Activated naive CD4-positive, alpha-beta T cell treated with anti-CD3 and anti-CD28 coated beads for 36 hours (primary cell): ENCODE data around the gene NTSR1. TPM values are rescaled to one million over a fixed set of nuclear protein-coding genes. Genes with fewer than 3 reads are reported as not detected.

Experiments used
- CTCF ChIA-PET: fragments of 350-600 bp; sonication (Branson Sonifier 250); formaldehyde crosslinking; loops from one replicate; lab custom pipeline; 2021; ENCODE audit warnings: antibody characterized with exemption; lab: Charles Lee
- DNase-seq: peaks from one replicate; pipeline ENCODE4 v3.0.0-alpha.2; 2020
- H3K27ac Mint-ChIP-seq: one replicate; pipeline ENCODE4 v1.8.0; 2021; ENCODE audit warnings: mild to moderate bottlenecking, mixed read lengths
- H3K27me3 Mint-ChIP-seq: one replicate; pipeline ENCODE4 v1.8.0; 2021; ENCODE audit warnings: low read depth, mixed read lengths
- H3K36me3 Mint-ChIP-seq: one replicate; pipeline ENCODE4 v1.8.0; 2021; ENCODE audit warnings: low read depth, mixed read lengths
- H3K4me1 Mint-ChIP-seq: one replicate; pipeline ENCODE4 v1.8.0; 2021; ENCODE audit warnings: low read depth, mixed read lengths
- H3K4me3 Mint-ChIP-seq: one replicate; pipeline ENCODE4 v1.8.0; 2021; ENCODE audit warnings: mild to moderate bottlenecking, moderate library complexity, mixed read lengths
- H3K9me3 Mint-ChIP-seq: one replicate; pipeline ENCODE4 v1.8.0; 2021; ENCODE audit warnings: mixed read lengths
- intact Hi-C: fragments of 100-400 bp; cut with micrococcal nuclease; formaldehyde crosslinking; loops from one replicate; pipeline ENCODE4 v1.15.1; 2023
- total RNA-seq, 2 experiments: library from RNA; stranded (reverse); gene quantifications; one replicate each; pipeline ENCODE4 v1.2.3, GENCODE V29; 2021

Gene NTSR1
- total RNA-seq, 2 experiments from 2014 or later, result not detected

DNA sequence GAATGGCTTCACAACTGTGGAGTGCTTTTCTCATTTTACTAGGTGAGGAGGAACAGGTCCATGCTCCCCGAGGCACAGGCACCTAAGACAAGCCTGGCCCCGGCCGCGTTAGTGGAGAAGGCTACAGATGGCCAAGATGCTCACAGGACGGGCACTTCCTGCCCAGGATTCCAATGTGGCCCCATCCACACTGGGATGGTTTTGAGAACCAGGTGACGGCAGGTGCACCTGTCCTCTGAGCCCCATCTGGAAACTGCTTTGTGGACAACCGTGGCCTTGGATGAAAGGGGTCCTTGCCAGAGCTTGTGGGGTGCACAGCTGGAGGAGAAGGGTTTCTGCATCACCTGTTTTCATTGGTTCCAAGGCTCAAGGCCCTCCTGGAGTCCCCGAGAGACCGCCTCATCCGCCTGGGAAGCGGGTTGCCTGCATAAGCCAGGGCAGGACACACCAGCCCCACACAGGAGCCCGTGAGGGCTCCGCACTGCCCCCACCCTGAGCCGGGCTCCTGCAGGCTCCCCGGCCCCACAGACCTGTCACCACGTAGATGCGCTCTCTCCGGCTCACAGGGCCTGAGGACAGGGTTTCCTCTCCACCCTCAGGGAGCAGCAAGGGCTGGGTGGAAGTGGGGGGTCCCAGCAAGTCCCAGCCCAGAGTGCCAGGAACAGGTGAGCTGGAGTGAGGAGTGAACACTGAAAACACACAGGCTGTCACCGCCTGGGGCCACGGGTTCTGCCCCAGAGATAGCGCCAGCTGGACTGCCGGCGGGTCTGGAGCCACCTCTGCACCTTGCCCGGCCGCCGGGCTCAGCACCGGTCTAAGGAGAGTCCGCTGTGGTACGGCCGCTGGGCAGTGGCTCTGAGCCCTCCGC lies 18.3 kb downstream of the NTSR1 start:
- H3K36me3 Mint-ChIP-seq, result no peaks in the 10 kb centered on the region
- H3K4me1 Mint-ChIP-seq, result peaks cover 10% of the 10 kb centered on the region
- no peak for DNase-seq
- CTCF ChIA-PET, result no interaction called here
- intact Hi-C loops, result no loop called here
- peaks cover 2% of the 10 kb centered on the region for H3K27me3 Mint-ChIP-seq
- no peak overlapping the region for H3K4me3 Mint-ChIP-seq
- no peak overlapping the region for H3K27ac Mint-ChIP-seq
- H3K9me3 Mint-ChIP-seq, result no peaks in the 10 kb centered on the region

GRCh38 chr20:62727584-62728027 lies 19.0 kb downstream of the NTSR1 start:
- no peaks in the 10 kb centered on the region for H3K9me3 Mint-ChIP-seq
- peaks cover 5% of the 10 kb centered on the region for H3K4me1 Mint-ChIP-seq
- H3K4me3 Mint-ChIP-seq, result no peak overlapping the region
- no peaks in the 10 kb centered on the region for H3K27me3 Mint-ChIP-seq
- intact Hi-C loops, result no loop called here
- CTCF ChIA-PET, result interaction anchor here (0.6 kb wide), 1 partner anchor 39 kb away, joined by 3 read pairs; no protein-coding TSS in a partner anchor
- H3K36me3 Mint-ChIP-seq, result no peaks in the 10 kb centered on the region
- no peak overlapping the region for H3K27ac Mint-ChIP-seq
- DNase-seq, result no peak

DNA sequence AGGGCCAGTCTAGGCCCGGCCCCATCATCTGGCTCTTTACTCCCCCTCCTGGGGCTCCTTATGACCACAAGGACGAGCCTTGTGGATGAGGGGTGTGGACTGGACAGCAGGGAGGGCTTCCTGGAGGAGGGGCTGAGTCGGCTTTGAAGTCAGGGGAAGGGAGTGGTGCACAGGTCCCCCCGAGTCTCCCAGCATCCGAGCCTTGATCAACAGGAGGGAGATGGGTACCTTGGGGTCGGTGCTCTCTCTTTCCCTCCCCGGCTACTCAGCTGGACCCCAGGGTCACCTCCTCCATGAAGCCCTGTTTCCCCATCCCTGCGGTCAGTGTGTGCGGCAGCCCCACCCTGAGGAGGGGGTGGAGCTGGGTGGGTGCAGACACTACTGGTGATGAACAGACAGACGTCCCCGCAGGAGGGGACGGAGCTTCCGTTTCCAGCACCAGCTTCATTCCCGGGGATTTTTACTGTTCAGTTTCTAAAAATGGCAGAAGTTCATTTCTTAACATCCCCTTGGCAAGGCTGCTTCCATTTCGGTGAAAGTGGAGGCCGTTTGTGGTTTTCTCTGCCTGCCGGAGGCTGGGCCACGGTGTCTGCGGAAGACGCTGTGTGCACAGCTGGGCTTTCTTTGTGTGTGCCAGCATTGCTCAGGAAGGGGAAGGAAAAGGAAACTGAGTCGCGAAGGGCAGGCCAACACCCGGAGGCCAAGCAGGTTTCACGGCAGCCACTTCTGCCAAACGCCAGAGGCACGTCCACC lies 19.6 kb downstream of the NTSR1 start:
- intact Hi-C loops, result no loop called here
- CTCF ChIA-PET, result interaction anchor here (0.6 kb wide), 1 partner anchor 39 kb away, joined by 3 read pairs; no protein-coding TSS in a partner anchor
- no peak overlapping the region for H3K27ac Mint-ChIP-seq
- H3K36me3 Mint-ChIP-seq, result no peaks in the 10 kb centered on the region
- no peaks in the 10 kb centered on the region for H3K9me3 Mint-ChIP-seq
- no peaks in the 10 kb centered on the region for H3K27me3 Mint-ChIP-seq
- peak; percentile 35 for DNase-seq
- H3K4me1 Mint-ChIP-seq, result peaks cover 5% of the 10 kb centered on the region
- no peak overlapping the region for H3K4me3 Mint-ChIP-seq

DNA sequence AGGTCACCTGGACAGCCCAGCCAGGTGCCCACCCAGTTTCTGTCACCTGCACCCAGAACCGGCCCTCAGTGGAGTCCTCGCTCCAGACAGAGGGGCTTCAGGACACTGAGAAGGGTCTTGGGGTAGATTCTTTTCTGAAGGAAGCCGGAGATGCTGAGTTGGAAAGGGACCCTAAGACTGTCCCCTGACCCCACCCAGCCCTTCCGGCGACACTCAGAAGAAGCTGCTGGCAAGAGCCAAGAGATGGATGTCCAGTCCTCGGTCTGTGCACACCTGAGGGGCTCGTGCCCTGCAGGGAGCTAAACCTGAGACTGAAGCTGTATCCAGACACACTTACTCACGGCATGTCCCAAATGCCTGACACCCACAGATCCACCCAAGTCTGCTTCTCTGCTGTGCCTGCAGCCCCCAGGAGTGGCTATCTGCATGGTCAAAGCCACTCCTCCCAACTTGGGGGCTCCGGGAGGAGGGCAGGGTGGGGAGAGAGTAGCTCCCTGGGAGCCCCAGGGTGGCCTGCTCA lies 20.2 kb downstream of the NTSR1 start:
- Mint-ChIP-seq H3K4me3 (no peak overlapping the region), H3K36me3 (no peaks in the 10 kb centered on the region), H3K27ac (no peak overlapping the region), H3K4me1 (peaks cover 5% of the 10 kb centered on the region), H3K9me3 (no peaks in the 10 kb centered on the region), H3K27me3 (no peaks in the 10 kb centered on the region)
- no peak for DNase-seq
- intact Hi-C loops, result no loop called here
- CTCF ChIA-PET, result no interaction called here

GRCh38 chr20:62730481-62730880 lies 21.8 kb downstream of the NTSR1 start:
- no peaks in the 10 kb centered on the region for H3K9me3 Mint-ChIP-seq
- intact Hi-C loops, result no loop called here
- no peaks in the 10 kb centered on the region for H3K36me3 Mint-ChIP-seq
- H3K27ac Mint-ChIP-seq, result no peak overlapping the region
- no peak overlapping the region for H3K4me3 Mint-ChIP-seq
- no peak for DNase-seq
- CTCF ChIA-PET, result no interaction called here
- H3K27me3 Mint-ChIP-seq, result no peaks in the 10 kb centered on the region
- peaks cover 6% of the 10 kb centered on the region for H3K4me1 Mint-ChIP-seq

- no peak for DNase-seq
- Mint-ChIP-seq H3K27me3 (no peaks in the 10 kb centered on the region), H3K27ac (no peak overlapping the region), H3K36me3 (no peaks in the 10 kb centered on the region), H3K9me3 (no peaks in the 10 kb centered on the region), H3K4me3 (no peak overlapping the region), H3K4me1 (peaks cover 7% of the 10 kb centered on the region)
- CTCF ChIA-PET, result no interaction called here
- intact Hi-C loops, result no loop called here
Observed at GRCh38 chr20:62732031-62732760, 23.6 kb downstream of the NTSR1 start.

DNA sequence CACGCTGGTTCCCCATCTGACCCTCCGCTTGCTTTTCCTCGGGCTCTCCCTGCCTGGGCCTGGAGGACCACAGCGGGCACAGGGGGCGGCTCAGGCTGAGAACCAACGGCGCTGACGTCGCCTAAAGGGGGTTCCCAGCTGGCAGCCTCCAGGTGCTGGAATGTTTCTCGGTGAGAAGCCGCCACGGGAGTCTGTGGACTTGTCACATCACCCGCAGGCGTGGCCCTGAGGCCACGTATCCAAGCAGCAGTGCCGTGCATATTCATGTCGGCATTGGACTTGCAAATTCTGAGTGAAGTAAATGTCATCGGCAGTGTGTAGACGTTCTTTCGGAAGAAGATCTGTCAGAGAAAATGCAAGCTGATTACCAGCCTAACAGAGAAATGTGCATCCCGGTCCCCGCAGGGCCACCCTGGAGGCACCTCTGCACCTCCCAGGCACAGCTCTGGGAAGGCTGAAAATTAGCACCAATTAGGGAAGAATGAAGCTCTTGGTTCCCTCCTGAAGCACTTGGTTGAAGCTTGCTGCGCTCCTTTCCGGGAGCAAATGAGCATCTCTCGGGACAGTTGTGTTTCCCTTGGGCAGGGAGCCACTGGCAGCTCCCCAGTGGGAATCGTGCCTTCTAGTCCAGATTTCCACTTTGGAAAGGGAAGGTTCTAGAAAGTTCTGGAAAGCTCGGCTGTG lies 24.3 kb downstream of the NTSR1 start:
- Mint-ChIP-seq H3K27me3 (no peaks in the 10 kb centered on the region), H3K4me1 (peaks cover 7% of the 10 kb centered on the region), H3K9me3 (no peaks in the 10 kb centered on the region), H3K27ac (no peak overlapping the region), H3K36me3 (no peaks in the 10 kb centered on the region), H3K4me3 (no peak overlapping the region)
- intact Hi-C loops, result no loop called here
- DNase-seq, result peak; percentile 4
- CTCF ChIA-PET, result interaction anchor here (1.4 kb wide), 1 partner anchor 75 kb away, joined by 3 read pairs; no protein-coding TSS in a partner anchor

- no peak for DNase-seq
- CTCF ChIA-PET, result interaction anchor here (1.4 kb wide), 1 partner anchor 75 kb away, joined by 3 read pairs; no protein-coding TSS in a partner anchor
- H3K27me3 Mint-ChIP-seq, result no peaks in the 10 kb centered on the region
- H3K4me3 Mint-ChIP-seq, result no peak overlapping the region
- intact Hi-C loops, result no loop called here
- H3K4me1 Mint-ChIP-seq, result peaks cover 2% of the 10 kb centered on the region
- no peaks in the 10 kb centered on the region for H3K9me3 Mint-ChIP-seq
- no peaks in the 10 kb centered on the region for H3K36me3 Mint-ChIP-seq
- H3K27ac Mint-ChIP-seq, result no peak overlapping the region
Observed at GRCh38 chr20:62733526-62733842, 24.8 kb downstream of the NTSR1 start.

DNA sequence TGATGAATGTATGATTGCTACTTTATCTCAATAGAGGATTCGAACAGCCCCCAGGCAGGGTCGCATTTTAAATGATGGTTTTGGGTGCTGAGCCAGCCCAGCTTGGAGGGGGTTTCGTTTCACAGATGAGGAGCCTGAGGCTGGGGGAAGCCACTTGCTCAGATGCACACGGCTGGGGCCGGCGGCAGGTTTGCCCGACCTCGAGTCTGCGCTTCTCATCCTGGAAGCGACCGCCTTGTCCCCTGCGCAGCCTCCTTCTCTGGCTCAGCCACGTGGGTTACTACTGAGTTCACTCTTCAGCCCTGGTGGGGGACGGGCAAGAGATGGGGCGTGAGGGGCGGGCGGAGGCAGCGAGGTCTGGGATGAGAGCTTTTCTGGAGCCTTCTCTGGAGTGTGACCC lies 25.3 kb downstream of the NTSR1 start:
- Mint-ChIP-seq H3K9me3 (no peaks in the 10 kb centered on the region), H3K27ac (no peak overlapping the region), H3K4me1 (peaks cover 2% of the 10 kb centered on the region), H3K27me3 (no peaks in the 10 kb centered on the region), H3K4me3 (no peak overlapping the region), H3K36me3 (no peaks in the 10 kb centered on the region)
- intact Hi-C loops, result no loop called here
- DNase-seq, result no peak
- CTCF ChIA-PET, result interaction anchor here (1.4 kb wide), 1 partner anchor 74 kb away, joined by 3 read pairs; no protein-coding TSS in a partner anchor

DNA sequence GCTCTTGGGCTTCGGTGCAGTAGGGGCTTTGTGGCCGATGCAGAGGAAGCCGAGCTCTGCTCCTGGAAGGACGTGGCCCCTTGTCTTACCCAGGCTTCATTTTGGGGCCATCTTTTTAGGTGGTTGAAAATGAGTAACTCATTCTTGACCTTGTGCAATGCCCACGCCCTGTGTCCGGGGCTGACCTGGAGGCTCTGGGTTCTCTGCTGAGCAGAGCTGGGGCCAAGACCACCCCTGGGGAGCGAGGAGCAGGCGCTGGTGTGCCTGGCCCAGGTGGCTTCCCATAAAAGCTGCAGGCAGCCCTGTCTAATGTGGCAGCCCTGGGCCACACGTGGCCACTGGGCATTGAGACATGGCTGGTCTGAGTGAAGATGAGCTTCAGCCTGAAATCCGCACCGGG lies 25.7 kb downstream of the NTSR1 start:
- no peak overlapping the region for H3K27ac Mint-ChIP-seq
- H3K4me3 Mint-ChIP-seq, result no peak overlapping the region
- CTCF ChIA-PET, result no interaction called here
- H3K27me3 Mint-ChIP-seq, result no peaks in the 10 kb centered on the region
- no peaks in the 10 kb centered on the region for H3K36me3 Mint-ChIP-seq
- intact Hi-C loops, result no loop called here
- peaks cover 2% of the 10 kb centered on the region for H3K4me1 Mint-ChIP-seq
- DNase-seq, result no peak
- no peaks in the 10 kb centered on the region for H3K9me3 Mint-ChIP-seq

DNA sequence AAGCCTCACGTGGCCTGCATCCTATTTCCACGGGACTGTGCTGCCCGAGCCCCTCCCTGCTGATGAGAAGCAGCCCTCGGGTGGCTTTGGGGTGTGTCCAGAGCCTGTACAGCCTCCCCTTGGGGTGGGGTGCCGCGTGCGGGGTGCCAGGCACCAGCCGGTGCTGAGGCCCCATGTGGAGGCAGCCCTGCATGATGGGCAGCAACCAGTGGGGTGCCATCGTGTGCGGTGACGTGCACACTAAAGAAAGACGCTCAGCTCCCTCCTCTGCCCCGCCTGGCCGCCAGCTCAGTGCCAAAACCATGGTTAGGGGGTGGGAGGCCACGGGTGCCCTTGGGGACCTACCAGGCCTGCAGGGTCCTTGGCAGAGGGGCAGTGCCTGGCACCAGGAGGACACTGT lies 26.2 kb downstream of the NTSR1 start:
- Mint-ChIP-seq H3K4me3 (no peak overlapping the region), H3K36me3 (no peaks in the 10 kb centered on the region), H3K27me3 (no peaks in the 10 kb centered on the region), H3K4me1 (peaks cover 7% of the 10 kb centered on the region), H3K27ac (no peak overlapping the region), H3K9me3 (no peaks in the 10 kb centered on the region)
- CTCF ChIA-PET, result interaction anchor here (0.6 kb wide), 1 partner anchor 197 kb away, joined by 3 read pairs; no protein-coding TSS in a partner anchor
- no peak for DNase-seq
- intact Hi-C loops, result no loop called here
